Neuronal stem cell (in vitro differentiated cells): Measurements from ENCODE around the gene DUSP22.

ENCODE experiments used
- DNase-seq: peaks from one replicate; pipeline ENCODE4 v3.0.0-alpha.2; 2013; ENCODE audit warnings: low spot score
- H2AFZ ChIP-seq: one replicate; pipeline ENCODE4 v1.6.1; 2013; ENCODE audit warnings: mild to moderate bottlenecking, low read length, inconsistent platforms
- H2AK5ac ChIP-seq: 2 replicates; pipeline ENCODE4 v1.6.1; 2013; ENCODE audit warnings: low read depth, mild to moderate bottlenecking, inconsistent platforms, low read length, moderate library complexity, mixed read lengths
- H2BK120ac ChIP-seq: 2 replicates; pipeline ENCODE4 v1.6.1; 2013; ENCODE audit warnings: low read depth, mild to moderate bottlenecking, inconsistent platforms, low read length, moderate library complexity, mixed read lengths
- H2BK12ac ChIP-seq: one replicate; pipeline ENCODE4 v1.6.1; 2013; ENCODE audit warnings: low read length, inconsistent platforms
- H2BK15ac ChIP-seq: 2 replicates; pipeline ENCODE4 v1.6.1; 2013; ENCODE audit warnings: mild to moderate bottlenecking, low read length, inconsistent platforms, mixed read lengths
- H2BK5ac ChIP-seq: one replicate; pipeline ENCODE4 v1.6.1; 2013; ENCODE audit warnings: inconsistent platforms, mild to moderate bottlenecking, low read length, moderate library complexity
- H3K14ac ChIP-seq: one replicate; pipeline ENCODE4 v1.6.1; 2013; ENCODE audit warnings: low read length, inconsistent platforms
- H3K18ac ChIP-seq: 2 replicates; pipeline ENCODE4 v1.6.1; 2013; ENCODE audit warnings: low read length, inconsistent platforms
- H3K23ac ChIP-seq: 2 replicates; pipeline ENCODE4 v1.6.1; 2013; ENCODE audit warnings: low read depth, mild to moderate bottlenecking, mixed read lengths, low read length, inconsistent platforms; ENCODE audit not compliant: poor library complexity
- H3K27ac ChIP-seq: replicated peaks from 3 replicates; pipeline ENCODE4 v1.5.1; 2013; ENCODE audit warnings: low read length, inconsistent platforms
- H3K27me3 ChIP-seq, 3 experiments: 2 replicates each; pipeline ENCODE4 v1.6.1; 2013; ENCODE audit warnings: low read length in 3 of 3, mild to moderate bottlenecking in 2 of 3, inconsistent platforms in 1 of 3, low read depth in 1 of 3, mixed read lengths in 1 of 3, moderate library complexity in 1 of 3; ENCODE audit not compliant: control insufficient read depth in 3 of 3, insufficient read depth in 3 of 3
- H3K36me3 ChIP-seq, 2 donors: replicated peaks in 1 of 2; 2 replicates each; pipeline ENCODE4 v1.6.1; 2013; ENCODE audit warnings: low read length in 2 of 2; ENCODE audit not compliant: control insufficient read depth in 2 of 2, insufficient read depth in 2 of 2
- H3K4ac ChIP-seq: 2 replicates; pipeline ENCODE4 v1.6.1; 2013; ENCODE audit warnings: inconsistent platforms, mild to moderate bottlenecking, low read length, moderate library complexity
- H3K4me1 ChIP-seq, 2 donors: 1 replicate in 1 of 2; 2 replicates in 1 of 2; pipeline ENCODE4 v1.6.1; 2013; ENCODE audit warnings: low read length in 2 of 2, low read depth in 1 of 2; ENCODE audit not compliant: control insufficient read depth in 2 of 2, insufficient read depth in 1 of 2
- H3K4me2 ChIP-seq: one replicate; pipeline ENCODE4 v1.6.1; 2013; ENCODE audit warnings: mild to moderate bottlenecking, low read length, inconsistent platforms; ENCODE audit not compliant: insufficient read depth, poor library complexity, severe bottlenecking
- H3K4me3 ChIP-seq, 2 donors: 2 replicates each; pipeline ENCODE4 v1.5.1; 2013; ENCODE audit warnings: low read length in 2 of 2, mild to moderate bottlenecking in 2 of 2, inconsistent platforms in 1 of 2, moderate library complexity in 1 of 2
- H3K79me1 ChIP-seq: one replicate; pipeline ENCODE4 v1.6.1; 2013; ENCODE audit warnings: low read depth, mild to moderate bottlenecking, inconsistent platforms, low read length, moderate library complexity
- H3K9ac ChIP-seq: one replicate; pipeline ENCODE4 v1.6.1; 2013; ENCODE audit warnings: mild to moderate bottlenecking, low read depth, low read length, inconsistent platforms; ENCODE audit not compliant: poor library complexity
- H3K9me3 ChIP-seq, 2 donors: replicated peaks in 1 of 2; 2 replicates each; pipeline versions ENCODE3 to v1.6.1; 2013; ENCODE audit warnings: low read length in 2 of 2, mild to moderate bottlenecking in 2 of 2, inconsistent platforms in 1 of 2, low read depth in 1 of 2, mixed read lengths in 1 of 2, moderate library complexity in 1 of 2; ENCODE audit not compliant: control insufficient read depth in 2 of 2, insufficient read depth in 1 of 2
- H4K8ac ChIP-seq: one replicate; pipeline ENCODE4 v1.6.1; 2013; ENCODE audit warnings: low read depth, mild to moderate bottlenecking, inconsistent platforms, low read length, moderate library complexity
- H4K91ac ChIP-seq: one replicate; pipeline ENCODE4 v1.6.1; 2013; ENCODE audit warnings: low read length, low read depth, mild to moderate bottlenecking, inconsistent platforms; ENCODE audit not compliant: poor library complexity
- WGBS, 2 donors: extraction: QIAGEN DNeasy Blood & Tissue Kit; methylation state at CpG; one replicate each; pipeline ENCODE4 v1.1.7; 2013; ENCODE audit warnings: missing lambda C conversion rate in 2 of 2, mixed read lengths in 1 of 2; ENCODE audit not compliant: insufficient read length in 2 of 2, insufficient replicate concordance in 1 of 2; ENCODE audit errors: extremely low coverage in 2 of 2; 5-methylcytosine and 5-hydroxymethylcytosine counted together

DUSP22 gene

GRCh38 chr6:305371-306206 lies 13.3 kb downstream of the DUSP22 start:
- H2BK5ac ChIP-seq = no peak overlapping the region
- H4K91ac ChIP-seq = no peak overlapping the region
- H3K23ac ChIP-seq = no peak overlapping the region
- H3K14ac ChIP-seq = no peak overlapping the region
- H2BK12ac ChIP-seq = no peak overlapping the region
- H2BK15ac ChIP-seq = no peak overlapping the region
- no peak overlapping the region for H3K27ac ChIP-seq
- no peak overlapping the region for H2AFZ ChIP-seq
- peaks cover 0 to 2% of the 10 kb centered on the region in 2 donors for H3K36me3 ChIP-seq
- H3K79me1 ChIP-seq = peaks cover 5% of the 10 kb centered on the region
- no peak overlapping the region for H3K18ac ChIP-seq
- H2AK5ac ChIP-seq = no peak overlapping the region
- H3K4me1 ChIP-seq = no peaks in the 10 kb centered on the region
- DNase-seq = no peak
- no peak overlapping the region for H4K8ac ChIP-seq
- no peaks in the 10 kb centered on the region for H3K27me3 ChIP-seq
- no peak overlapping the region for H3K4ac ChIP-seq
- H3K9ac ChIP-seq = no peak overlapping the region
- no peak overlapping the region for H3K4me2 ChIP-seq
- H3K9me3 ChIP-seq = peaks cover 0 to 47% of the 10 kb centered on the region in 2 donors
- no peak overlapping the region for H3K4me3 ChIP-seq
- no CpG with 5 or more reads among the region's 5 CpGs for WGBS, 2 donors
- no peak overlapping the region for H2BK120ac ChIP-seq

GRCh38 chr6:306641-307061 lies 14.4 kb downstream of the DUSP22 start:
- Histone ChIP-seq H3K4me3 (peak overlapping the region in 1 of 2 donors; percentile 7), H2BK12ac (no peak overlapping the region), H2BK5ac (no peak overlapping the region), H2BK120ac (no peak overlapping the region), H3K27ac (no peak overlapping the region), H3K4ac (no peak overlapping the region), H3K9me3 (peaks cover 0 to 44% of the 10 kb centered on the region in 2 donors), H3K79me1 (peaks cover 5% of the 10 kb centered on the region), H3K18ac (no peak overlapping the region), H3K23ac (no peak overlapping the region), H3K36me3 (peaks cover 0 to 2% of the 10 kb centered on the region in 2 donors), H3K27me3 (no peaks in the 10 kb centered on the region), H3K9ac (no peak overlapping the region), H2BK15ac (no peak overlapping the region), H3K4me2 (no peak overlapping the region), H2AFZ (no peak overlapping the region), H2AK5ac (no peak overlapping the region), H4K91ac (no peak overlapping the region), H3K14ac (no peak overlapping the region), H3K4me1 (no peaks in the 10 kb centered on the region), H4K8ac (no peak overlapping the region)
- DNase-seq = no peak
- WGBS, 2 donors = no CpG with 5 or more reads among the region's 8 CpGs

GRCh38 chr6:307065-307814 lies 15.0 kb downstream of the DUSP22 start:
- Histone ChIP-seq H3K27ac (no peak overlapping the region), H2BK15ac (no peak overlapping the region), H2BK5ac (no peak overlapping the region), H3K4me1 (no peaks in the 10 kb centered on the region), H2AFZ (no peak overlapping the region), H4K8ac (no peak overlapping the region), H3K18ac (peak overlapping the region; percentile 13), H3K23ac (peak overlapping the region; percentile 9), H2BK120ac (no peak overlapping the region), H4K91ac (no peak overlapping the region), H2AK5ac (no peak overlapping the region), H3K14ac (no peak overlapping the region), H3K36me3 (peaks cover 0 to 2% of the 10 kb centered on the region in 2 donors), H3K4ac (no peak overlapping the region), H2BK12ac (no peak overlapping the region), H3K4me3 (peak overlapping the region in 1 of 2 donors; percentile 7), H3K4me2 (no peak overlapping the region), H3K79me1 (peaks cover 5% of the 10 kb centered on the region), H3K9me3 (peaks cover 0 to 43% of the 10 kb centered on the region in 2 donors), H3K27me3 (no peaks in the 10 kb centered on the region), H3K9ac (no peak overlapping the region)
- WGBS, 2 donors = no CpG with 5 or more reads among the region's 15 CpGs
- no peak for DNase-seq

GRCh38 chr6:307874-308273 lies 15.6 kb downstream of the DUSP22 start:
- Histone ChIP-seq H3K14ac (no peak overlapping the region), H3K27me3 (no peaks in the 10 kb centered on the region), H3K4me1 (no peaks in the 10 kb centered on the region), H3K9ac (no peak overlapping the region), H2BK5ac (no peak overlapping the region), H3K4me3 (peak overlapping the region in 1 of 2 donors; percentile 21), H4K91ac (no peak overlapping the region), H2BK12ac (no peak overlapping the region), H3K79me1 (peaks cover 2% of the 10 kb centered on the region), H3K9me3 (peaks cover 0 to 38% of the 10 kb centered on the region in 2 donors), H3K36me3 (peaks cover 0 to 2% of the 10 kb centered on the region in 2 donors), H3K4me2 (no peak overlapping the region), H2AK5ac (no peak overlapping the region), H3K4ac (no peak overlapping the region), H2AFZ (no peak overlapping the region), H3K23ac (no peak overlapping the region), H2BK120ac (no peak overlapping the region), H4K8ac (no peak overlapping the region), H3K18ac (no peak overlapping the region), H3K27ac (no peak overlapping the region), H2BK15ac (no peak overlapping the region)
- no peak for DNase-seq
- no CpG with 5 or more reads among the region's 5 CpGs for WGBS, 2 donors
